DMS53 (cell line): ENCODE measurements around the gene POU2F2.
A peak's percentile ranks its signal among the peaks of the same experiment; 100 is the strongest.

ENCODE experiments used
- DNase-seq: peaks from one replicate; lab custom pipeline; 2025; lab: John Stamatoyannopoulos, UW

The POU2F2 gene

DNA sequence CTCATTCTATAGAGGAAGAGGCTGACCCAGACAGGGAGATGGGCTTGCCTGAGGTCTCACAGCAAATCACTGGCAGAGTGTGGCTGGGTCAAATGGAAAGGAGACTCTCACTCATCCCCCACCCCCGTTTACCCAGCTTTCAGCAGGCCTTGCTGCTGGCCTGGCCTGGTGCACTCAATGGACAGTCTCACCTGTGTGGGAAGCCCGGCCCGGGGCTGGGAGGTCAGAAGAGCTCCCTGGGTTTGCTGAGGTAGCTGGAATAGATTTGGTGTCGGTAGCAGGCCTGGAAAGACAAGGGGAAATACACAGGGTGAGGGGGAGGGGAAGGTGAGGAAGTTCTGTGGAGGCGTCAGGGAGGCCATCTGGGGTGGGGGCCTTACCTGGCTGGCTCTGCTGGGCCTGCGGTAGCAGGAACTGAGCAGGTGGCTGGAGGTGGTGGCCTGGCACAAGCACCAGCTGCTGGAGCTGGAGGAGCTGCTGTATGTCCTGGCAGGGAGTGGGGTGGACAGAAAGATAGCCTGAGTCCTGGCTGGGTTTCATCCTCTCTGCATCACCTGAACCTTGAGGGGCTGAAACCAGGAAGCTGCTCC lies 32.8 kb downstream of the POU2F2 start:
- no peak for DNase-seq

DNA sequence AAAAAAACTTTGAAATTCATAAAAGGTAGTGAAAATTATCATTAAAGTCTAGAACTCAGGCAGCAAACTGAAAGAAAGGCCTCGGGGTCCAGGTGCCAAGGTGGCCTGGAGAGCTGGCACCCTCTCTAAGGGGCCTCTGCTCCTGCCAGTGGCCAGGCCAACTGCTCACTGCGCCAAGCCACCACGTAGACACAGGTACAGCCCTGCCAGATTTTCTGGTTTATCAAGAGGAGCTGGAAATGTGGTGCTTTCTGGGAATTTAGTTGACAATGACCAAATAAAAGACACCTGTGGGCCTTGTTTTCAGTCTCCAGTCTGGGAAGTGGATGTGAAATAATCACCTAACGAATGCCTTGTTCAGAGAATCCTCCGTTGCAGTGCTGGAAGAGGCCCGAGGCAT lies 33.5 kb downstream of the POU2F2 start:
- DNase-seq = no peak

DNA sequence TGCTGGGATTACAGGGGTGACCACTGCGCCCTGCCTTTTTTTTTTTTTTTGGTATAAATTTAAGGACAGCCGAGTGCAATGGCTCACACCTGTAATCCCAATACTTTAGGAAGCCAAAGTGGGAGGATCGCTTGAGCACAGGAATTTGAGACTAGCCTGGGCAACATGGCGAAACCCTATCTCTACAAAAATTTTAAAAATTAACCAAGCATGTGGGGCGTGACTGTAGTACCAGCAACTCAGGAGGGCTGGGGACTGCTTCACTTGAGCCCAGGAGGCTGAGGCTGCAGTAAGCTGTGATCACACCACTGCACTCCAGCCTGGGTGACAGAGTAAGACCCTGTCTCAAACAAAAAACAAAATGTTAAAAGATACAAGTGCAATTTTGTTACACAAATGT lies 34.8 kb downstream of the POU2F2 start:
- no peak for DNase-seq

DNA sequence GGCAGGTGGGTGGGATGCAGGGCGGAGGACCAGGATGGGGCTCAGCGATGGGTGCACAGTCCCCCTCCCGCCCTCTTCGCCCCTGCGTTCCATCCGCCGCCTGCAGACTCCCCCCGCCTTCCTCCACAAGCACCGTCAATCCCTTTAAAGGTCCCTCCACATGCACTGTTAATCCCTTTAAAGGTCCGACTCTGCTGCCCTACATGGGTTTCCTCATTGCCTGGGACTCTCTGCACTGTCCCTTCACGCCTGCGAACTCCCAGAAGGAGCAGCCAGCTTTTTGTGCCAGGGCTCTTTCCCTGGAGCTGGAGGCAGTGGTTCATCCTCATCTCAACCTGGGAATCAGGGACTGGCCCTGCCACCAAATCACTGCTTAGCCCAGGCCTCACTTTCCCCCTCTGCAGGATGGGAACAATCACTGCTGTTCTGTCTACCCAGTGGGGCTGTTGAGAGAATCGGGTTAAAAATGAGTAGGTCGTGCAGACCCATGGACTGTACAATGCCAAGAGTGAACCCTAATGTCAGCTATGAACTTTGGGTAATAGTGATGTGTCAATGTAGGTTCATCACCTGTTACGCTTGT lies 35.9 kb downstream of the POU2F2 start:
- DNase-seq = no peak

DNA sequence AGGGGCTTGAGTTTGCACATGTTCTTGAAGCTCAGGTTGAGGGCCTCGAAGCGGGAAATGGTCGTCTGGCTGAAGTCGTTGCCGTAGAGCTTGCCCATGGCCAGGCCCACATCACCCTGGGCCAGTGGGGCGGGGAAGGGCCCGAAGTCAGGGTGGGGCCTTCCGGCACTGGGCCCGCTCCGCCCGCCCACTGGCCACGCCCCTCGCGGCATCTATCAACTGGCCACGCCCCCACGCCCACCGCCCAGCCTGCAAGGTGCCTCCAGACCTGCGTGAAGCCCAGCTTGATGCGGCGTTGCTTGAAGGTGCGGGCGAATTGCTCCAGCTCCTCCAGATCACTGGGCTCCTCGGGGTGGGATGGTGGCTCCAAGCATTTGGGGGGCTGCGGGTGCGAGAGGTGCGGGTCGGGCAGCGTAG lies 36.4 kb downstream of the POU2F2 start:
- no peak for DNase-seq

DNA sequence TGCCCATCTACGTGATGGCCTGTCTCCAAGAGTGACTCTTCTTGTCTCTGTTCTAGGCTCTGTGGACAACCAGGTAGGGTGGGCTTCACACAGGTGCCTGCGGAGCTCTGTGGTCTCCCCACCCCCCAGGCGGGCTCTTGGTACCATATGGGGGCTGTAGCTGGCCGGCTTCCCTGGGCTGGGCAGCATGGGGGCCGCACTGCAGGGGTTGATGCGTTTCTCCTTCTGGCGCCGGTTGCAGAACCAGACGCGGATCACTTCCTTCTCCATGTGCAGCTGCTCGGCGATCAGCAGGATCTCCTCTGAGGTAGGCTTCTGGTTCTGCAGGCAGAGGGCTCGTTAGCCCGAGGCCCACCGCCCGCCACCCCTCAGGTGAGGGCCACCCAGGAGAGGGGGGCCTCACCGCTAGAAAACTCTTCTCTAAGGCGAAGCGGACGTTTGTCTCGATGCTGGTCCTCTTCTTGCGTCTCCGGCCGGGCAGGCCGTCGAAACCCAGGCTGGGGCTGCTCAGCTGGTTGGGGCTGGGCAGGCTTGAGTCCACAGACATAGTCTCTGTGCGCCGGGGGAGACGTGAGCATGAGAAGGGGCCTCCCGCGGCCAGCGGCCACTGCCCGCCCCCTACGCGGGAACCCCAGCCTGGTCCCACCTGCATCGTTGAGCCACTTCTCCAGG lies 37.0 kb downstream of the POU2F2 start:
- no peak for DNase-seq

DNA sequence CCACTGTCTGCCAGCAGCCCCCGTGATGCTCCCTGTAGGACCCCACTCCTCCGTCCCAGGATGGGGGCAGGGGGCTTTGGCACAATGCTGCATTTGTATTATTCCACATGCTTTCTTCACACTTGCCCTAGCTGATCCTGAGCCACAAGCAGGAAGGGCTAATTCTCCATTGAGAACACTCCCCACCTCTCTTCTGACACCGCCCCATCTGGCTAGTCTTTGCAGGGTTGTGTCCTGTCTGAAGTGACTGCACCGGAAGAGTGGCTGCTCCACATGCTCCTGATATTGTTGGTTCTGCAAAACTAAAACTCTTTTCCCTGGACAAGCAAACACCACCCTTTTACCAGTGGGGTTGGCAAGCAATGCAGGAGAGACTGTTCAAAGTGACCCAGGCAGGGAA lies 38.3 kb downstream of the POU2F2 start:
- DNase-seq = no peak

DNA sequence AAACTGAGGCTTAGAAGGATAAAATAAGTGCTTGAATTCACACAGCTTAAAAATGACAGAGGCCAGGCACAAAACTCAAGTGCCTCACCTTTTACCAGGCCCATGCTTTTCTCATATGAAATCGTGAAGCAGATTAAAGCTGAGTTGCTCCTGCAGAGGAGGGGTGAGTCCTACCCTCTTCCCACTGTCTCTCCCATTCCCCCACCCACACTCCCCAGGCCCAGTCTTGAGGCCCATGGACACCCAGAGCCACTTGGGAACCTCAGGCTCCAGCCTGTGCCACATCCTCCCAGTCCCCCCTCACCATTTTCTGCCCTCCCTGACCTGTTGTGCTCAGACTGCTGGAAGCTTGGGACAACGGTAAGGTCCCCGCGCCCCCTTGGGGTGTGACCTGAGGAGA lies 38.7 kb downstream of the POU2F2 start:
- no peak for DNase-seq

DNA sequence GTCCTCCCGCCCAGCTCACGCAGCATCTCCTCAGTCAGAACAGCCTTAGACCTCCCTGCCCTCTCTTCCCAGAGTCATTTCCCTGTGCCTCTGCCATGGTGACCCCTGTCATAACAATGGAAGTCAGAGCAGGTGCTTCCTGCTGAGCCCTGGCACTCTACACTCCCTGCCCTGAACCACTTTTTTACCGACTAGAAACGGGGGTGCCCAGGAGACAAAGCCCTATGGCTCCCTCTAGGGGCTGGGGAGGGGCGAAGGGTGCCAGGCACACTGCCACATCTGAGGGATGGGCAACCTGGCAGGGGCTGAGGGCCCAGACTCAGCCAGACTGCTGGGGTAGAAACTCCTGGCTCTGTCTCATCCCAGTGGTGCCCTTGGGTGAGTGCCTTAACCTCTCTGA lies 39.9 kb downstream of the POU2F2 start:
- DNase-seq = peak; percentile 95

DNA sequence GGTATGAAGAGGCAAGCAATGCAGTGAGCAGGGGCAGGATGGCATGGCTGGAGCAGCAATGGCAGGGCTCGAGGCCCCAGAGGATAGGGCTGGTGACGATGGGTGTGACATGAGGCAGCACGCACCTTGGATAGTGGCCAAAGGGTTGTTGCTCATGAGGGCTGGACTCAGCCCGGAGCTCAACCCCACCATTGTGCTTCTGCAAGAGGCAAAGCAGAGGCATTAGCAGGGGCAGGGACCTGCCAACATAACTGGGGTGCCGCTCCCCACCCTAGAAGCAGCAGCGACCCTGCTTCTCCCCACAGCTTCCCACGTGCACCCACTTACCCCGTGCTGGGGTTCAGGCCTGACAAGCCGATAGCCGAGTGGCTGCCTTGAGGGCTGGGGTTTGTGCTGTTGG lies 40.5 kb downstream of the POU2F2 start:
- peak; percentile 72 for DNase-seq

DNA sequence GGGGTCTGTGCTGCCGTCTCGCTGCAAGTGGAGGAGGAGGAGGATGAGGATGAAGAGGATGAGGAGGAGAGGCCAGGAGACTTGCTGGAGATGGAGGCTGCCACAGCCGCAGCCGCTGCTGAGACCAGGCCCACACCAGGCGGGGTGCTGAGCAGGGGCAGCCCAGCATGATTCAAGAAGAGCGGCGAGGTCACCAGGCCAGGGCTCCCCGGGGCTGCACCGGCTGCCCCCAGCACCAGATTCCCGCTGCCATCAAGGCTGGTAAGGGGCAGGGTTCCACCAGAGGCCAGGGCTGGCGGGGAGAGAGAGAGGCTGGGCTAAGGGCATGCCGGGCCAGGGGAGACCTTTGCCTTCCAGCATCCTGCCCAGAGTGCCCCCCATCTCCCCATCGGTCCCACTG lies 40.9 kb downstream of the POU2F2 start:
- DNase-seq = no peak

DNA sequence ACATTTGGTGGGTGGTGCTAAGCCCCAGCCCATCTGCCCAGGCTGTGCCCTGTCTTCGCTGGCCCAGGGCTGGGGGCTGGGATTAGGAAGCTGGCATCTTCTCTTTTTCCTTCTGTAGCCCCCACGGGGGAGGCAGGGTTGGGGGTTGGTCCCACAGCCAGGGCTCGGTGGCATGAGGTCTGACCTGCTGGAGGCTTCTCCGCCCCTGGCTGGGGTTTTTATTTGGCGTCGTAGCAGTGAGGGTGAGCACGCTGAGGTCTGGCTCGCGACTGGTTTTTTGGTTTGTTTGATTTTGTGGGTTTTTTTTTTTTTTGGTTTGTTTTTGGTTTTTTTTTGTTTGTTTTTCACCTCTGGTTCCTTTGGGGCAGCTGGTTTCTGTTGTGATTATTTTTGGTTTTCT lies 41.6 kb downstream of the POU2F2 start:
- DNase-seq = no peak

DNA sequence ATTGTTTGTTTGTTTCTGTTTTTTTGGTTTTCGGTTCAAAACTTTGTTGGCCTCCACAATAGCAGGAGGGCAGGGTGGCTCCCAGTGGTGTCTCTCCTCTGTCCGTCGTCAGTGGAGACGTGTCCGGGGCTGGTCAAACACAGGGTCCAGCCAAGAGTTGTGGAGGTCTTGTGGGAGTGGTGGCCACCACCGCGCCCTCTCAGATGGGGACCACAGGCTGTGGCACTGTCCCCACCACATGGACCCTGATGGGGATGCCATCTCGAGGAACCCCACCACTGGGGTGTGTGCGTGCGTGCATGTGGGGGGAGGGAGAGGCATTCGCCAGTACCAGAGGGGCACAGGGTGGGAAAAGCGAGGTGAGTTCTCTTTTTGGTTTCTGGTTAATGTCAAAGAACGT lies 42.5 kb downstream of the POU2F2 start:
- DNase-seq = no peak

DNA sequence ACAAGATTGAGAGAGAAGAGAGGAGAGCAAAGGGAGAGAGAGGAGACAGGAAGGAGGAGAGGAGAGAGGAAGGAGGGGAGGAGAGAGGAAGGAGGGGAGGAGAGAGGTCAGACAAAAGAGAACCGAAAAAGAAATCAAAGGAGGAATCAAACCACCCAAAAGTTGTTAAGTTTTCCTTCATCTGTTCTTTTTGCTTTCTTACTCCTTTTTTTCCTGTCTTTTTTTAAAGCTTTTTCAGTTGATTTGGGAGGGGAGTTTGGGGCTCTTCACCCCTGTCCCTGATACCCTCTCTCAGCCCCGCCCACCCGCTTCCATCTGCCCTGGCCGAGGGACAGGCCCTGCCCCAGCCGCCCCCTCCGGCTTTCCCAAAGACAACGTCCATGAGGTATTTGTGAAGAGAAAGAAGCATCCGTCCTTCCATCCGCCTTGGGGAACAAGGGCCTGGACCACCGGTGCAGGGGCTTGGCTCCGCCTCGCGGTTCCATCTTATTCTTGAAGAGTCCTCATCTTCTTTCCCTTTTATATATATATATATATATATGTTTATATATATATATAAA lies 43.0 kb downstream of the POU2F2 start:
- DNase-seq = no peak

DNA sequence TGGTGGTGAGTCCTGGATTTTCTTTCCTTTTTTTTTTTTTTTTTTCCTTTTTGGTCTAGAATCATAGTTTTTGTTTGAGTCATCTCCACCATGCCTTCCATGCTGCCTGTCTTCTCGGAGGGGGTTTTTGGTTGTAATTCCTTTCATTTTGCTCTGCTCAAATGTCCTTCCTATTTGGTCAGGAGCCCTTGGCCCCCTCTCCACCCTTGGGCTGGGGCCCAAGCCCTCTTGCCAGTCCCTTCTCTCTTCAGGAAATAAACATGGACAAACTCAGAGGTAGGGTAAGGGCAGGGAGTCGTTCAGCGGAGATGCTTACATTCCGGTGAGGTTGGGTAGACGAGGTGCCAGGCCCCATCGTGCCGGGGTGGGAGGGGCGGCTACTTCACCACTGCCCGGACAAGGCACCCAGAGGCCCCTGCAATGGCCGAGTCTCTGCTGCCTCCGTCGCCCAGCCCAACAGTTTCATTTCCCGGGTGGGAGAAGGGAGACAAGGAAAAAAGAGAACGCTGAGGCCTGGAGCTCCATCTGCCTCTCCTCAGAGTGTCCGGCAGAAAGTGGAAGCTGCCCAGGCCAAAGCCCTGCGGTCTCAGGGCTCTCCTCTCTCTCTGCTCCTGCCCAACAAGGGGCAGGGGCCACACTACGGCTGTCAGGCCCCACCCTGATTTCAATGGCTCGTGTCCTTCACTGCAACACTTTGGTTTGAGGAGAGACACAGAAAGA lies 43.6 kb downstream of the POU2F2 start:
- DNase-seq = no peak

DNA sequence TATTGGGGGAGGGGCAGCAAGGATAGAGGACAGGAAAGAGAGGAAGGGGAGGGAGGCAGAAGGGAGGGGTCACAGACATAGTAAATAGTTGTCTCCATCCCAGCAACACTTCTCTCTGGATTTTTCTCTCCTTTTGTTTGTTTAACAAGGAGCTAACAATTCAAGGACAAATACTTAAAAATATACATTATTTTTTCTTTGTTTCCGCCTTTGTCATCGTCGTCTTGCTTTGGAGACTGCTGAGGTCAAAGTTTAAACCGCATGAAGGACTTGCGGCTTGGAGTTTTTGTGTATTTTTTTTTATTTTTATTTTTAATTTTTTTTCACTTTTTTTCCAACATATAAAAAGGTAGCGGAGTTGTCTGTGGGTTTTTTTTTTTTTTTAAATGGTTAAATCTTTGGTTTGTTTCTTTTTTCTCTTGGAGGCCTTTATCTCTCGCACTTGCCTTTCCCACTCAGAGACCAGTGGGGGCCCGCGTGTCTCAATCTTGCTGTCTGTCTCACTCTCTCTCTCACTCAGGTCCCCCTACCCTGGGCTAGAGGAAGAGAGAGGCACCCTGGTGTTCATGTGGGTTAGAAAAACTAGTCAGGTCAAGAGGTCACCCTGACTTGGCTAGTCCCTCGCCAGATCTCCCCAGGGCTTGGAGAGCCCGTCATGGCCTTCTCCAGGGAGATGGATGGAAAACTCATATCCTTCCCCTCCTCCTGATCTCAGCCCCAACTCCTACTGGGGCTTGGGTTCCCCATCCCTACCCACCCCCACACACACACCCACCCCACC lies 45.3 kb downstream of the POU2F2 start:
- DNase-seq = peak; percentile 55

DNA sequence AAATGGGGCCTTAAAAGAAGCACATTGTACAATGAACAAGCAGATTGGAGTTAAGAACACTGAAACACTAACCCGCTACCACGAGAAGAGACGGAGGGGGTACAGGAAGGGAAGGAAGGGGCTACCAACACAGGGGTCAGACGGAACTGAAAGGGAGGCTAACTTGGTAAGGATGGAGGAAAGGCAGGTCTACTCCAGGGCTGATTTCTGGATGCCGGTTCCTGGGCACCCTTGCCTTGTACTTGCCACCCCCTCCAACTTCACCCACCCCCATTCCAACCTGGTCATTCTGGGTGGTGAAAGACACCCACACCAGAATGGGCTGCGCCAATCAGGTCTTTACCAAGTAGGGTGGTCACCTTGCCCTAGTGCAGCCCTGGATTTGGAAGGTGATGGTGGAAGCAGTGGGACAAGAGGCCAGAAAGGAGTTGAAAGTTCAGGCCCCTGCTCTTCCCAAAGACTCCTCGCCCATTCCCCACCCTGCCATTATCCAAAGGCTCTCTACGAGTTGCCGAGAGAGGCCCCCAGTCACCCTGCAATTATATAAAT lies 46.0 kb downstream of the POU2F2 start:
- DNase-seq = no peak

DNA sequence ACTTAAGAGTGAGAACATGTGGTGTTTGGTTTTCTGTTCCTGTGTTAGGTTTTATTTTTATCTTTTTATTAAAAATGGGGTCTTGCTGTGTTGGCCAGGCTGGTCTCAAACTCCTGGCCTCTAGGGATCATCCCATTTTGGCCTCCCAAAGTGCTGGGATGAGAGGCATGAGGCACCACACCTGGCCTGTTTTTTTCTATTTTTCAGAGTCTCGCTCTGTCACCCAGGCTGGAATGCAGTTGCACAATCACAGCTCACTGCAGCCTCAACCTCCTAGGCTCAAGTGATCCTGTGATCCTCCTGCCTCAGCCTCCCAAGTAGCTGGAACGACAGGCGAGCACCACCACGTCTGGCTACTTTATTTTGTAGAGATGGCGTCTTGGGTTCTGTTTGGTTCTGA lies 48.7 kb downstream of the POU2F2 start:
- no peak for DNase-seq

DNA sequence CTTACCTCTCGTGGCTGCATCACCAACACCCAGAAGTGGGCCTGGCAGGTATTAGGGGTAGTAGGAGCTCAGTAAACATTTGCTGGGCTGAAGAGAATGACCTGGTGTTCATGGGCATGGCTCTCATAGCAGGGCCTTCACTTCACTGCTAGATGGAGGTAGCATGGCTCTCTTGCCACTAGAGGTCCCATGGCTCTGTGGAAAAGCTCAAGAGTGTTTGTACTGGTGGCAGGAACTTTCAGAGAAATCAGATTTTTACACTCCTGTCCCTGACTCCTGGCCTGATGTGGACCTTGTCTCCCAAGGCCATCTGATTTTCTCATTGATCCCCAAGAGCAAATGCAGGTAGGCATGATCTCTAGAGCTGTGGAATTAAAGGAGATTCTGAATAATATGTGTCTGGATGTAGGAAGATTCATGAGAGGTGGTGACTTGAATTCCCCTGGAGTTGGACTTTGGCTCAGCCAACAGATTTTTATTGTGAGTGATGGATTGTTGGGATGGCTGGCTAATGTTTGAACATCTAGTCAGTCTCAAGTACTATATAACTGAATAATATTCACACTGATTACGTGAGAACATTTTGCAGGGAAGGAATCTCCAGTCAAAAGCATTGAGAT lies 50.6 kb downstream of the POU2F2 start:
- peak; percentile 75 for DNase-seq

DNA sequence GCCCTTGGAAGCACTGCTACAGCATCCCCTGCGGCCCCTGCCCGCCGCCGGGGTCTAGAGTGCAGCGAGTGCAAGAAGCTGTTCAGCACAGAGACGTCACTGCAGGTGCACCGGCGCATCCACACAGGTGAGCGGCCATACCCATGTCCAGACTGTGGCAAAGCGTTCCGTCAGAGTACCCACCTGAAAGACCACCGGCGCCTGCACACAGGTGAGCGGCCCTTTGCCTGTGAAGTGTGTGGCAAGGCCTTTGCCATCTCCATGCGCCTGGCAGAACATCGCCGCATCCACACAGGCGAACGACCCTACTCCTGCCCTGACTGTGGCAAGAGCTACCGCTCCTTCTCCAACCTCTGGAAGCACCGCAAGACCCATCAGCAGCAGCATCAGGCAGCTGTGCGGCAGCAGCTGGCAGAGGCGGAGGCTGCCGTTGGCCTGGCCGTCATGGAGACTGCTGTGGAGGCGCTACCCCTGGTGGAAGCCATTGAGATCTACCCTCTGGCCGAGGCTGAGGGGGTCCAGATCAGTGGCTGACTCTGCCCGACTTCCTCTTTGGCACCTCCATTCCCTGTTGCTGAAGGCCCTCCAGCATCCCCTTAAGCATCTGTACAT lies 51.4 kb downstream of the POU2F2 start:
- DNase-seq = no peak
